Fibroblast of villous mesenchyme (primary cell): Measurements from ENCODE around the gene CD7. TPM values are rescaled to one million over a fixed set of nuclear protein-coding genes. Genes with fewer than 3 reads are reported as not detected.
"Not testable (repeated sequence)": the region's sequence is repeated elsewhere in the genome, so short reads cannot be mapped to it uniquely, and the experiment has no call there.

ENCODE experiments used
- DNase-seq: peaks from one replicate; pipeline ENCODE4 v3.0.0-alpha.2; 2010; ENCODE audit warnings: low read depth
- H3K4me3 ChIP-seq: 2 replicates; pipeline ENCODE4 v1.5.1; 2011; ENCODE audit warnings: low read depth, mild to moderate bottlenecking, low read length
- CTCF ChIP-seq: IDR thresholded peaks from 2 replicates; pipeline ENCODE4 v1.5.1; 2012; ENCODE audit warnings: low read depth, mild to moderate bottlenecking, low read length; ENCODE audit not compliant: insufficient read depth
- total RNA-seq: library from RNA; depleted of rRNA; stranded (reverse); fragments of >200 nt; gene quantifications from 2 replicates; pipeline ENCODE4 v1.2.3, GENCODE V29; 2012

CD7 gene
- not detected in 2 replicates for total RNA-seq

DNA sequence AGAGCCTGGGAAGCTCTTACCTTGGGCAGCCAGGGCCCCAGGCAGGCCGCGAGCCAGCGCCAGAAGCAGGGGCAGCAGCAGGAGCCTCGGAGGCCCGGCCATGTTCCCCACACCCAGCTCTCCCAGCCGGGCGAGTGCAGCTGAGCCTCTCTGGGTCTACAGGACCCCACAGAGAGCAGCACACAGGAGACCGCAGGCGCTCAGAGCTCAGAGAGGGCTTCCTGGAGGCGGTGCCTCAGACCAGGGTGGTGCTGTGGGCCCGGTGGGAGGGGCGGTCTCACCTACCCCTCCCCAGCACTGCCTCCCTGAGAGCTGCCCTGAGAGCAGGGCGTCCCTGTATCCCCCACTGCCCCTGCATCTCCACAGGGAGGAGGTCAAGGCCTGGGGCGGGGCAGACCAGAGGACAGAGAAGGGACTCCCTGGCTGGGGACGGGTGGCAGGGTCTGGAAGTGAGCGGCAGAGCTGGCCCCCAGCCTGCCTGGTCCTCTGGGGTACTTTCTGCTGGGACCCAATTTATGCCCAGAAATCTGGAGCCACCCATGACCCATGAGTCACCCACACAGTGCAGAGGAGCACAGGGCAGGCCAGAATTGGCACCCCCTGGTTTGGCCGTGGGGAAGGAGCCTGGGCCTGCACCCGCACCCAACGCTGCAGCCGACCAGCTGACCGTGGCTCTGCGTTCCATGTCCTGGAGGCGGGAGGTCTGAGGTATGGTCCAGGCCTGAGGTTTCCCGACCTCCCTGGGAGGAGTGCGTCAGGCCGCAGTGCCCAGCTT is at the start of gene CD7:
CD7 (minus strand) TSS at position 215 of the 775 bp plus-strand sequence; CDS start at position 102, 113 bp downstream.
- TF ChIP-seq CTCF = no peak
- DNase-seq = no peak
- H3K4me3 ChIP-seq = peak within 1 kb of the TSS; percentile 12

- no peak for DNase-seq
- no peak overlapping the region for H3K4me3 ChIP-seq
- TF ChIP-seq CTCF = no peak
Measured at GRCh38 chr17:82366749-82367148, 49.3 kb upstream of the CD7 start.

DNA sequence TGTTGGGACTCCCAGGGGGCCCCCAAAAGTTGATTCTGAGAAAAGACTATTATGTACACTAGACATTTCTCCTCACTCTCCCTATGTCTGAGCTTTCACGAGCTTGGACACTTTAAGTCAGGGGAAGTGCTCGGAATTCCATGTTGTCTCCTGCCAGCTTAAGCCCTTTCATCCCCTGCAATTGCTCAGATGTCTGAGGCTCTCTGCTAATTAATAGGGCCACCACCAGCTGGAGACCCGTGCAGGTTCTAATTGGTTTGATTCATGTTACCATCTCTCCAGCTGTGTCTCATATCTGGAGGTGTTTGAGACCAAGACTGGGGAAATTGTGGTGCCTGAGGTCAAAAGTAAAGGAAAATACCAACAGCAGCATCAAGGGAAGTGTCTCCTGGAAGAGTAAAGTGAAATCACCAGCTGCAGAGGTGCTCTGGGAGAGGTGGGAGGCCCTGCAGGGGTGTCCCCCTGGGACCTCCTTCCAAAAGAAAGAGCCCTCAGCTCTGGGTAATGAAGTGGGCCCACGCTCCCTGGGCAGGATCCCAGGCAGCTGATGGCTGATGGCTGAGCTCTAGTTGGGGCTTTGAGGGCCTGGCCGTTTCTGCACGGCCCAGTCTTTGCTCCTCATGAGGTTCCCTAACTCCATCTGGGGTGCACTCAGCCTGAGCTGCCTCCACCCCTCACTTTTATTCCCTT is 48.3 kb upstream of the CD7 start:
- TF ChIP-seq CTCF = no peak
- H3K4me3 ChIP-seq = no peak overlapping the region
- no peak for DNase-seq

DNA sequence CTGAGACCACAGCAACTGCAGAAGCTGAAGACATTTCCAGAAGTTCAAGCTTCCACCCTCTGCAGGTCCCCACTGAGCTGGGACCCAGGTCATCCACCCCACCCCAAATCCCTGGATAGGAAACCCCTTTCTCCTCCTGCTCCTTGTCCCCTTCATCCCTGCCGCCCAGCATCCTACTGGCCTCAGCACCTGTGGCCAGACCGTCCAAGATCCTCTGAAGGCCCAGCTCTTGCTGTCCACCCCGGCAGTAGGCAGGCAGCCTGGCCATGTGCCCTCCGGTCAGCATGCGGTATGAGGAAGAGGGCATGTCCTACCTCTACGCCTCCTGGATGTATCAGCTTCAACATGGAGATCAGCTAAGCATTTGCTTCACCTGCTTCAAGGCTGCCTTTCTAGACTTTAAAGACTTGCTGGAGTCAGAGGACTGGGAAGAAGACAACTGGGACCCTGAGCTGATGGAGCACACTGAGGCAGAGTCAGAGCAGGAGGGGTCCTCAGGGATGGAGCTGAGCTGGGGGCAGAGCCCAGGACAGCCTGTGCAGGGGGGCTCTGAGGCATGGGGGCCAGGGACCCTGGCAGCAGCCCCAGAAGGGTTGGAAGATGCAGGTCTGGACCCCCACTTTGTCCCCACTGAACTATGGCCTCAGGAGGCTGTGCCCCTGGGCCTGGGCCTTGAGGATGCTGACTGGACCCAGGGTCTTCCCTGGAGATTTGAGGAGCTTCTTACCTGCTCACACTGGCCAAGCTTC is 44.7 kb upstream of the CD7 start:
- DNase-seq = no peak
- no peak overlapping the region for H3K4me3 ChIP-seq
- no peak for TF ChIP-seq CTCF

GRCh38 chr17:82359451-82360074 is 42.2 kb upstream of the CD7 start:
- not testable (repeated sequence) for H3K4me3 ChIP-seq, DNase-seq

GRCh38 chr17:82358465-82359350 is 41.3 kb upstream of the CD7 start, which contains the start of gene TEX19:
Gene TEX19, plus strand, starts transcription at chr17:82359247. Its CDS starts 2,904 bp downstream, at chr17:82362151.
- DNase-seq = no peak
- H3K4me3 ChIP-seq = no peak within 1 kb of the TSS
- no peak for TF ChIP-seq CTCF
